IPS-NIHi7 (cell line): ENCODE measurements around the gene POMGNT2.

Experiments
- DNase-seq: peaks from one replicate; pipeline ENCODE4 v3.0.0; 2012; ENCODE audit warnings: mixed read lengths; ENCODE audit errors: extremely low spot score

POMGNT2 gene

DNA sequence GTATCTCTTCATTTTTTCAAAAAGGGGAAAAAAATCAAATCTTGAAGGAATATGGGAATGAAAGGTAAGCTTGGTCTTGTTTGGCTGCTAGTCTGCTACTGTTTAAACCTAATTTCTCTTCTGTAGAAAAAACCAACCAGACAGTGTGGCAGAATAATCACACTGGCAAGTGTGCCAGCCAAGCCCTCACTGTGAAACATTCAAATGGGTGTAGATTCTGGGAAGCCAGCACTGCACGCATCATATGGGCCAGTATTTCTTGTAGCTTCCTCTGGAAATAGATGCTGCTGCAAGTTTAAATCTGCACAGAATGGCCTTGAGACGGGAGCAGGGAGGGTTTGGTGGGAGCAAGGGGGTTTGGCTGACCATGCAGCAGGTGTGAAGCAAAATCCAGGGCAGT is 62.1 kb downstream of the POMGNT2 start:
- no peak for DNase-seq

GRCh38 chr3:43043071-43043766 is 62.7 kb downstream of the POMGNT2 start:
- DNase-seq: no peak

- DNase-seq: no peak
These were observed 64.4 kb downstream of the POMGNT2 start for GRCh38 chr3:43041517-43041916.

- DNase-seq: no peak
These were observed 67.9 kb downstream of the POMGNT2 start for GRCh38 chr3:43038010-43038409.

- no peak for DNase-seq
These were observed 69.1 kb downstream of the POMGNT2 start for GRCh38 chr3:43036621-43037423.

GRCh38 chr3:43035801-43036365 is 70.0 kb downstream of the POMGNT2 start:
- no peak for DNase-seq

DNA sequence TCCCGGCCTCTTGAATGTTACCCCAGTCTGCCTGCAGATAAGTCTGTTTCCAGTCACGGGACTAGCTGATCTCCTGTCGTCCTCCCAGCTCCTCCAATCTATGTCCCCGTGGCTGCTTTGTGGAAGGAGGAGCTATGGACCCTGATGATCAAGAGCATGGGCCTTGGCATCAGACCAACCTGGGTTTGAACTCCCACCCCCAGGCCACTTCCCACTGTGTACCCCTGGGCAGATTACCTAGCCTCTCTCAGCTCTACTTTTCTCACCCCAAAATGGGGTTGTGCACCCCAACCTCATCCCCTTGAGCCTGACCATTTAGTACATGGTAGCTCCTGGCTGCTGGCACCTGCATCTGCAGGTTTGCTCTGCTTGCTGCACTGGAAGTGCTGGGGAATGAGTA is 71.0 kb downstream of the POMGNT2 start:
- no peak for DNase-seq

DNA sequence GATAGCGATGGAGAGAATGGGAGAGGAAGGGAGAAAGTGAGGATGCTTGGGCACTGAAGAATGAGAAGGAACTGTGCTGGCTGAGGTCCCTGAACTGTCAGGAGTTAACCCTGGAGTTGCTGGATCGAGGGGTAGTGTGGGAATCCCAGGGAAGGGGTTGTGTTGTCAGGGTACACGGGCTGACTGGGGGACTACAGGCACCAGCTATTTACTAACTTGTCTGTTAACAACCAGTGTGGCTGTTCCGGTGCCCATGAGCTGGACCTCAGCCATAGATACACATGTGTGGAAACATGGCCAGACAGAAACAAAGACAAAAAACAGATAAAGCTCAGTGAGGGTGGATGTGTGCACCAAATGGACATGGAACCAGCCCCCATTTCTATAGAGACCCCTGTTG is 71.7 kb downstream of the POMGNT2 start:
- DNase-seq: no peak

DNA sequence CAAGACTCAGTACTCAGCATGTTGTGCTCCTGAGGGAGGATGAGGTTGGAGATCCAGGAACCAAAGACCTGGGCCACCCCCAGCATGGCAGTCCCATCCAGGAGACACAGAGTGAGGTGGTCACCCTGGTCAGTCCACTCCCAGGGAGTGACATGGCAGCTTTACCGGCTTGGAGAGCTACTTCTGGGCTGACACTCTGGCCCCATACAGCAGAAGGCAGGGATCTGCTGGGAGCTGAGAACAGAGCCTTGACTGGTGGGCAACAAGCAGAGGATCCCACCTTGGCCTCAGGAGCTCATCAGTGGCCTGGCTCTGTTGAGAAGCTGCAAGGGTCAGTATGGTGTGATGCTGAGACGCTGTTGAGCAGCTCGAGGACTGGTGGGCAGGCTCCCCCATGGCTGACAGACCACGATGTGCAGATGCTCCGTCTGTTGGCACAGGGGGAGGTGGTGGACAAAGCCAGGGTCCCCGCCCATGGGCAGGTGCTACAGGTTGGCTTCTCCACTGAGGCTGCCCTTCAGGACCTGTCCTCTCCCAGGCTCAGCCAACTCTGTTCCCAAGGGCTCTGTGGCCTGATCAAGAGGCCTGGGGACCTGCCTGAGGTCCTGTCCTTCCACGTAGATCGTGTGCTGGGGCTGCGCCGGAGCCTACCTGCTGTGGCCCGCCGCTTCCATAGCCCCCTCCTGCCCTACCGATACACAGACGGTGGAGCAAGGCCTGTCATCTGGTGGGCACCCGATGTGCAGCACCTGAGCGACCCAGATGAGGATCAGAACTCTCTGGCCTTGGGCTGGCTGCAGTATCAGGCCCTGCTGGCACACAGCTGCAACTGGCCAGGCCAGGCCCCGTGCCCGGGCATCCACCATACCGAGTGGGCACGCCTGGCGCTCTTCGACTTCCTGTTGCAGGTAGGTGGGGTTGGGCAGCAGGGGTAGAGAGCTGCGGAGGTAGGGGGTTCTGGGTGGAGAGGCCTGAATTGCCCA is 72.9 kb downstream of the POMGNT2 start:
- DNase-seq: no peak

DNA sequence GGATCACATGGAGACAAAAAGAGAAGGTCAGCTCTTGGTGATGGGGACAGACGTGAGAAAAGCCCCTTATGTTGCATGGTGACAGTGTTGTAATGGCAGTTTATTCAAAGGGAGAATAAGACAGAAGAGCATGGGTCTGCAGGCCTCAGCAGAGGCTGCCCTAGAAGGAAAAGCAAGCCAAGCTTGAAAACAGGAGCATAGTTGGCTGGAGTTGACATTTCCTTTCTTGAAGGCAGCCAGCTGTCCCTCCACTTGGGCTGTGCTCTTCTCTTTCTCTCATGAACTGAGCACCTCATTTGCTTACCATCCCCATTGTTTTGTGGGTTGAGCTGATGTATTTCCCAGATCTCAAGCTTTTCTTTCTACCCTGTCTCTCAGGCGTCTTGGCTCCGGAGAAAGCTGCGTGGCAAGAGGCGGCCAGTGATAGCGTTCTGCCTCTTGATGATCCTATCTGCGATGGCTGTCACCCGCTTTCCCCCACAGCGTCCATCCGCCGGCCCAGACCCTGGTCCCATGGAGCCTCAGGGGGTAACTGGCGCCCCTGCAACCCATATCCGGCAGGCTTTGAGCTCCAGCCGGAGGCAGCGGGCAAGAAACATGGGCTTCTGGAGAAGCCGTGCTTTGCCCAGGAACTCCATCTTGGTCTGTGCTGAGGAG is 73.9 kb downstream of the POMGNT2 start:
- DNase-seq: no peak

DNA sequence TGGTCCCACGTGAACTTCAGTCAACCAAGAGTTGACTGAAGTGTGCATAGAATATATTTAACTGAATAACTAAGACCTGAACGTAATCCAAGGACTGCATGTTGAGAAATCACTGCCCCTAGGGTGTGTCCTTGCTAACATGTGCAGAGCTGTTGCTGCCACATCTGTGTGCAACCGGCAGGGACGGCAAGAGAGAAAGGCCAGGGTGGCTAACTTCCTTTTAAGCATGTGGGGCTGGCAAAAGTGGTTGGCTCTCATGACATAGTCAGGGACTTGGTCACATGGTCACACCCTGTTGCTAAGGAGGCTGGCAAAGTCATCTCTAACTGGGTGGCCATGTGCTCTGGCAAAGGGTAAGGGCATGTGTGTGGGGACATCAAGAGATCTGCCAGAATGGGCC is 74.4 kb downstream of the POMGNT2 start:
- DNase-seq: no peak

- DNase-seq: no peak
These were observed 75.5 kb downstream of the POMGNT2 start for GRCh38 chr3:43030162-43030935.
